Retina (tissue), 1 donor: ENCODE results near the gene CASP9.

Experiments used
- DNase-seq: peaks from one replicate; pipeline ENCODE4 v3.0.0-alpha.2; 2016

Gene CASP9

GRCh38 chr1:15444468-15445389, 79.3 kb downstream of the CASP9 start:
- DNase-seq, result no peak

DNA sequence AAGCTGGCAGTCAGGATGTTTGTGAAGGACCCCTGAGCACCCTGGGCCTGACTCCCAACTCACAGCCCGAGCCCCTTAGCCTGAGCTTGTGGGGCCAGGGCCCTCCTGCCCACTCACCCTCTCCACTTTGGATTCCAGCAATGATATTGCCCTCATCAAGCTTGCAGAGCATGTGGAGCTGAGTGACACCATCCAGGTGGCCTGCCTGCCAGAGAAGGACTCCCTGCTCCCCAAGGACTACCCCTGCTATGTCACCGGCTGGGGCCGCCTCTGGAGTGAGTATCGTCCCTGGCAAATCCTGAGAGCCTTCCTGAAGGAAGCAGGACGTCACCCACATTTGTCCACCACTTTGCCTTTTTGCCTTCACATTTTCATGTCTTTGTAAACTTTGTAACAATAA, 80.7 kb downstream of the CASP9 start:
- DNase-seq, result no peak

DNA sequence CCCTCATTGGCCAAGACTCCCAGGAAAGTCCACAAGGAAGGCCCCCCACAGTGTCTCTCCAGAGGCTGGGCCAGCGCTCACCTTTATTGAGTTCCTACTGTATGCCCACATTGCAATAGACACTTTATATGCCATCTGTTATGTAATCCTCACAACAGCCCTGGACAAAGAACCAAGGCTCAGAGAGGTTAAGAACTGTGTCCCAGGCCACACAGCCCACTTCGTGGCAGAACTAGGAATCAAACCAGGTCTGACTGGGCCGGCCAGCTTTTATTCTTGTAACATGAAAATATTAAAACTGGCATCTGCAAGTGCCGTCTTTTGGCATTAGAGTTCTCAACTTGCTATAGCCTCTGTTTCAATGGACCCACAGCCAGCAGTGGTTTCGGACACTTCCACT, 81.3 kb downstream of the CASP9 start:
- no peak for DNase-seq

- no peak for DNase-seq
Measured at GRCh38 chr1:15442119-15442518, 81.9 kb downstream of the CASP9 start.
